ENCODE data around the gene TM9SF2.

Gene TM9SF2

GRCh38 chr13:99572131-99572530 is 70.9 kb downstream of the TM9SF2 start:
- Mint-ChIP-seq H3K4me1 (no peaks in the 10 kb centered on the region), H3K27me3 (no peaks in the 10 kb centered on the region), H3K4me3 (no peak overlapping the region), H3K9me3 (peaks cover 9% of the 10 kb centered on the region), H3K36me3 (peaks cover under 1% of the 10 kb centered on the region), H3K27ac (no peak overlapping the region)
- no peak for ATAC-seq

- ATAC-seq, result no peak
- H3K27ac Mint-ChIP-seq, result no peak overlapping the region
- peaks cover 9% of the 10 kb centered on the region for H3K9me3 Mint-ChIP-seq
- H3K27me3 Mint-ChIP-seq, result no peaks in the 10 kb centered on the region
- H3K36me3 Mint-ChIP-seq, result no peaks in the 10 kb centered on the region
- no peak overlapping the region for H3K4me3 Mint-ChIP-seq
- no peaks in the 10 kb centered on the region for H3K4me1 Mint-ChIP-seq
Observed at GRCh38 chr13:99572921-99573320, 71.6 kb downstream of the TM9SF2 start.

GRCh38 chr13:99575376-99576120 is 74.3 kb downstream of the TM9SF2 start:
- H3K36me3 Mint-ChIP-seq, result no peaks in the 10 kb centered on the region
- no peak for ATAC-seq
- H3K4me1 Mint-ChIP-seq, result no peaks in the 10 kb centered on the region
- H3K9me3 Mint-ChIP-seq, result no peaks in the 10 kb centered on the region
- no peak overlapping the region for H3K4me3 Mint-ChIP-seq
- H3K27ac Mint-ChIP-seq, result peak overlapping the region; percentile 57
- H3K27me3 Mint-ChIP-seq, result no peaks in the 10 kb centered on the region

- H3K4me3 Mint-ChIP-seq, result no peak overlapping the region
- H3K4me1 Mint-ChIP-seq, result no peaks in the 10 kb centered on the region
- no peaks in the 10 kb centered on the region for H3K36me3 Mint-ChIP-seq
- H3K9me3 Mint-ChIP-seq, result no peaks in the 10 kb centered on the region
- no peaks in the 10 kb centered on the region for H3K27me3 Mint-ChIP-seq
- H3K27ac Mint-ChIP-seq, result no peak overlapping the region
- ATAC-seq, result no peak
Observed at GRCh38 chr13:99577934-99578917, 77.0 kb downstream of the TM9SF2 start.

GRCh38 chr13:99580500-99581268 is 79.4 kb downstream of the TM9SF2 start:
- no peak overlapping the region for H3K27ac Mint-ChIP-seq
- no peak overlapping the region for H3K4me3 Mint-ChIP-seq
- no peak for ATAC-seq
- H3K36me3 Mint-ChIP-seq, result no peaks in the 10 kb centered on the region
- H3K27me3 Mint-ChIP-seq, result no peaks in the 10 kb centered on the region
- no peaks in the 10 kb centered on the region for H3K4me1 Mint-ChIP-seq
- no peaks in the 10 kb centered on the region for H3K9me3 Mint-ChIP-seq

GRCh38 chr13:99582511-99582910 is 81.2 kb downstream of the TM9SF2 start:
- no peaks in the 10 kb centered on the region for H3K9me3 Mint-ChIP-seq
- H3K4me3 Mint-ChIP-seq, result no peak overlapping the region
- H3K27ac Mint-ChIP-seq, result no peak overlapping the region
- no peaks in the 10 kb centered on the region for H3K36me3 Mint-ChIP-seq
- ATAC-seq, result no peak
- no peaks in the 10 kb centered on the region for H3K4me1 Mint-ChIP-seq
- no peaks in the 10 kb centered on the region for H3K27me3 Mint-ChIP-seq

GRCh38 chr13:99585609-99586008 is 84.3 kb downstream of the TM9SF2 start:
- Mint-ChIP-seq H3K4me3 (no peak overlapping the region), H3K36me3 (no peaks in the 10 kb centered on the region), H3K9me3 (no peaks in the 10 kb centered on the region), H3K27ac (no peak overlapping the region), H3K27me3 (no peaks in the 10 kb centered on the region), H3K4me1 (no peaks in the 10 kb centered on the region)
- no peak for ATAC-seq

- Mint-ChIP-seq H3K9me3 (no peaks in the 10 kb centered on the region), H3K4me1 (no peaks in the 10 kb centered on the region), H3K27ac (no peak overlapping the region), H3K4me3 (no peak overlapping the region), H3K36me3 (no peaks in the 10 kb centered on the region), H3K27me3 (no peaks in the 10 kb centered on the region)
- no peak for ATAC-seq
Observed at GRCh38 chr13:99587021-99587420, 85.7 kb downstream of the TM9SF2 start.

GRCh38 chr13:99587893-99588606 is 86.8 kb downstream of the TM9SF2 start:
- H3K9me3 Mint-ChIP-seq, result no peaks in the 10 kb centered on the region
- H3K36me3 Mint-ChIP-seq, result no peaks in the 10 kb centered on the region
- H3K27ac Mint-ChIP-seq, result no peak overlapping the region
- no peaks in the 10 kb centered on the region for H3K27me3 Mint-ChIP-seq
- no peak for ATAC-seq
- no peaks in the 10 kb centered on the region for H3K4me1 Mint-ChIP-seq
- H3K4me3 Mint-ChIP-seq, result no peak overlapping the region

GRCh38 chr13:99589575-99589974 is 88.3 kb downstream of the TM9SF2 start:
- H3K4me1 Mint-ChIP-seq, result no peaks in the 10 kb centered on the region
- H3K27me3 Mint-ChIP-seq, result no peaks in the 10 kb centered on the region
- H3K27ac Mint-ChIP-seq, result no peak overlapping the region
- no peak overlapping the region for H3K4me3 Mint-ChIP-seq
- no peak for ATAC-seq
- no peaks in the 10 kb centered on the region for H3K36me3 Mint-ChIP-seq
- no peaks in the 10 kb centered on the region for H3K9me3 Mint-ChIP-seq

- no peak for ATAC-seq
- no peaks in the 10 kb centered on the region for H3K4me1 Mint-ChIP-seq
- H3K27me3 Mint-ChIP-seq, result no peaks in the 10 kb centered on the region
- no peak overlapping the region for H3K27ac Mint-ChIP-seq
- no peaks in the 10 kb centered on the region for H3K36me3 Mint-ChIP-seq
- no peaks in the 10 kb centered on the region for H3K9me3 Mint-ChIP-seq
- no peak overlapping the region for H3K4me3 Mint-ChIP-seq
Observed at GRCh38 chr13:99590519-99591011, 89.3 kb downstream of the TM9SF2 start.

GRCh38 chr13:99596180-99596579 is 94.9 kb downstream of the TM9SF2 start:
- no peak for ATAC-seq
- H3K4me1 Mint-ChIP-seq, result peaks cover 3% of the 10 kb centered on the region

GRCh38 chr13:99600318-99600717 is 99.0 kb downstream of the TM9SF2 start:
- H3K27me3 Mint-ChIP-seq, result no peaks in the 10 kb centered on the region
- no peaks in the 10 kb centered on the region for H3K9me3 Mint-ChIP-seq
- no peak for ATAC-seq
- H3K27ac Mint-ChIP-seq, result peak overlapping the region; percentile 64
- H3K4me3 Mint-ChIP-seq, result no peak overlapping the region
- no peaks in the 10 kb centered on the region for H3K36me3 Mint-ChIP-seq
- peaks cover 20% of the 10 kb centered on the region for H3K4me1 Mint-ChIP-seq

More at GRCh38 chr13:99596180-99596579, 94.9 kb downstream of the TM9SF2 start:
- H3K27ac Mint-ChIP-seq, result no peak overlapping the region
- H3K27me3 Mint-ChIP-seq, result no peaks in the 10 kb centered on the region
- no peak overlapping the region for H3K4me3 Mint-ChIP-seq
- H3K36me3 Mint-ChIP-seq, result no peaks in the 10 kb centered on the region
- no peaks in the 10 kb centered on the region for H3K9me3 Mint-ChIP-seq

- H3K27me3 Mint-ChIP-seq, result no peaks in the 10 kb centered on the region
- H3K9me3 Mint-ChIP-seq, result no peaks in the 10 kb centered on the region
- no peak for ATAC-seq
- H3K36me3 Mint-ChIP-seq, result no peaks in the 10 kb centered on the region
- peak overlapping the region; percentile 8 for H3K4me3 Mint-ChIP-seq
- H3K27ac Mint-ChIP-seq, result peak overlapping the region; percentile 64
- H3K4me1 Mint-ChIP-seq, result peaks cover 28% of the 10 kb centered on the region
Observed at GRCh38 chr13:99601535-99601934, 100.3 kb downstream of the TM9SF2 start.
